HepG2 (cell line): Measurements from ENCODE around the gene DGAT2. TPM values are rescaled to one million over a fixed set of nuclear protein-coding genes. Genes with fewer than 3 reads are reported as not detected.
A peak's percentile ranks its signal among the peaks of the same experiment; 100 is the strongest.

Source experiments
- ERF ChIP-seq: IDR thresholded peaks from 2 replicates; pipeline ENCODE4 v1.6.1; 2018; ENCODE audit warnings: missing biosample characterization, missing genetic modification reagents
- HCFC1 ChIP-seq: fragments of 150-350 bp; IDR thresholded peaks from 2 replicates; pipeline ENCODE4 v1.6.1; 2014; ENCODE audit warnings: low read depth, low read length
- KMT2B ChIP-seq: IDR thresholded peaks from 2 replicates; pipeline ENCODE4 v1.6.1; 2016; ENCODE audit warnings: missing genetic modification reagents, missing compliant biosample characterization
- NONO ChIP-seq, 2 experiments: fragments of 450-650 bp in 1 of 2; sonication (generic) in 1 of 2; formaldehyde crosslinking in 1 of 2; IDR thresholded peaks in 1 of 2; conservative IDR thresholded peaks in 1 of 2; 2 replicates each; pipeline versions ENCODE4 v1.6.1 to v1.8.0; 2017 to 2022; ENCODE audit warnings: mild to moderate bottlenecking in 1 of 2, missing genetic modification reagents in 1 of 2, moderate library complexity in 1 of 2
- PHF21A ChIP-seq: sonication (generic); formaldehyde crosslinking; IDR thresholded peaks from 2 replicates; pipeline ENCODE4 v1.5.0; 2020; ENCODE audit warnings: mild to moderate bottlenecking, missing genetic modification reagents
- POGZ ChIP-seq: sonication (generic); formaldehyde crosslinking; IDR thresholded peaks from 2 replicates; pipeline ENCODE4 v1.4.0; 2020; ENCODE audit warnings: mild to moderate bottlenecking, missing genetic modification reagents
- RORA ChIP-seq: sonication (generic); formaldehyde crosslinking; IDR thresholded peaks from 2 replicates; pipeline ENCODE4 v1.5.0; 2020; ENCODE audit warnings: mild to moderate bottlenecking, missing genetic modification reagents, moderate library complexity
- SIX4 ChIP-seq: sonication (generic); formaldehyde crosslinking; IDR thresholded peaks from 2 replicates; pipeline ENCODE4 v1.4.0; 2020; ENCODE audit warnings: missing genetic modification reagents
- TBP ChIP-seq: sonication (generic); formaldehyde crosslinking; IDR thresholded peaks from 2 replicates; pipeline ENCODE4 v1.5.0; 2020; ENCODE audit warnings: missing genetic modification reagents
- ZBTB7A ChIP-seq: sonication (generic); formaldehyde crosslinking; IDR thresholded peaks from 2 replicates; pipeline ENCODE4 v1.8.0; 2022; ENCODE audit warnings: mild to moderate bottlenecking, missing genetic modification reagents
- ZFY ChIP-seq: sonication (generic); formaldehyde crosslinking; IDR thresholded peaks from 2 replicates; pipeline ENCODE4 v1.4.0; 2020; ENCODE audit warnings: missing genetic modification reagents
- polyA plus RNA-seq, 8 experiments: library from polyadenylated mRNA; depleted of rRNA in 3 of 8; stranded (reverse) in 7 of 8; unstranded in 1 of 8; fragments of >200 nt; fragmentation: Illumina TruSeq in 4 of 8; extraction: Trizol in 4 of 8; gene quantifications; 2 replicates each; pipeline versions ENCODE4 v1.2.1 to v1.2.3, GENCODE V29; 2011 to 2016; ENCODE audit warnings: low read depth in 4 of 8, missing spikeins in 1 of 8, mixed read lengths in 1 of 8; ENCODE audit not compliant: insufficient read depth in 1 of 8
- total RNA-seq, 5 experiments: library from RNA; depleted of rRNA; stranded (reverse); fragments of >200 nt; fragmentation: Illumina TruSeq; extraction: Trizol; gene quantifications; 2 replicates each; pipeline ENCODE4 v1.2.3, GENCODE V29; 2016; ENCODE audit warnings: low read depth in 1 of 5
- TF ChIP-seq, protein P1 (sequence below): sonication (generic); IDR thresholded peaks from 2 replicates; pipeline ENCODE4 v1.6.1; 2016; ENCODE audit warnings: low read depth, borderline replicate concordance
- TF ChIP-seq, protein P2 (sequence below): sonication (generic); formaldehyde crosslinking; IDR thresholded peaks from 2 replicates; pipeline ENCODE4 v1.8.1; 2023; ENCODE audit warnings: missing genetic modification reagents, mild to moderate bottlenecking, borderline replicate concordance
- TF ChIP-seq, protein P3 (sequence below): IDR thresholded peaks from 2 replicates; pipeline ENCODE4 v1.6.1; 2016
- TF ChIP-seq, protein P4 (sequence below): sonication (generic); formaldehyde crosslinking; IDR thresholded peaks from 2 replicates; pipeline ENCODE4 v1.4.0; 2020; ENCODE audit warnings: missing genetic modification reagents
- TF ChIP-seq, protein P5 (sequence below): sonication (generic); formaldehyde crosslinking; IDR thresholded peaks from 2 replicates; pipeline ENCODE4 v1.5.0; 2020; ENCODE audit warnings: mild to moderate bottlenecking, missing genetic modification reagents, borderline replicate concordance

Gene DGAT2
- total and polyA plus RNA-seq, 2 of the 13 experiments (the other 11 are each of a cell fraction or from before 2014, with no cell fraction given): 39.0 to 65.6 TPM

DNA sequence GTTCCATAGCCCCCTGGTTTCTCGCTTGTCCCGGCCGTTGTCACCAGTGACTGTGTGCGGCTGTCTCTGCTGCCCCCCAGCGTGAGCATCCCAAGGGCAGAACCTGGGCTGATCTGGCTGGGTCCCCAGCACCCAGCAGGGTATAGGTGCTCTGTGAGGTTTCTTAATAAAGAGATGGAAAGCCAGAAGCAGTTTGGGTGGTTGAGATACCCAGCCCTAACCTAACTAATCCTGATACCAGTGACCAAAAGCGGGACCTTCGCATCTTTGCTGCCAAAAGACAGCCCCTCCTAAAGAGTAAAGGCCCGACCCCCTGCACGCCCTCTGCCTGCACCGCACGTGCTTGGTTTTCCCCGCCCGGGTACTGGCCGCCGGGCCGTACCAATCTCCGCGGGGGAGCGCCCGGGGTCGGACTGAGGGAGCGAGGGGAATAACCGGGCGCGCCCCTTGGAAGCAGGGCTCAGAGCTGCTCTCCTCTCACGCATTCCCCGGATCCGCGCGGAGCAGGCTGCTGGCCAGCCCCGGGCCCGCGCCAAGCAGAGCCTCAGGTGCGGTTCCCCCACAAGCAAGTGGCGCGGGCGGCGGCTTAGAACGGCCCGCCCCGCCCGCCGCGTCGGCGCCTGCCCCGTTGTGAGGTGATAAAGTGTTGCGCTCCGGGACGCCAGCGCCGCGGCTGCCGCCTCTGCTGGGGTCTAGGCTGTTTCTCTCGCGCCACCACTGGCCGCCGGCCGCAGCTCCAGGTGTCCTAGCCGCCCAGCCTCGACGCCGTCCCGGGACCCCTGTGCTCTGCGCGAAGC lies at the start of gene DGAT2 (continued):
- TF ChIP-seq, protein P1, sequence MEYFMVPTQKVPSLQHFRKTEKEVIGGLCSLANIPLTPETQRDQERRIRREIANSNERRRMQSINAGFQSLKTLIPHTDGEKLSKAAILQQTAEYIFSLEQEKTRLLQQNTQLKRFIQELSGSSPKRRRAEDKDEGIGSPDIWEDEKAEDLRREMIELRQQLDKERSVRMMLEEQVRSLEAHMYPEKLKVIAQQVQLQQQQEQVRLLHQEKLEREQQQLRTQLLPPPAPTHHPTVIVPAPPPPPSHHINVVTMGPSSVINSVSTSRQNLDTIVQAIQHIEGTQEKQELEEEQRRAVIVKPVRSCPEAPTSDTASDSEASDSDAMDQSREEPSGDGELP: no peak; the same call in 1 of the 2 replicates
- TF ChIP-seq ERF (CRISPR knock-in tag) (peak; percentile 71), ZFY (CRISPR knock-in tag) (peak; percentile 73), RORA (CRISPR knock-in tag) (no peak), TBP (CRISPR knock-in tag) (no peak), SIX4 (CRISPR knock-in tag) (no peak), HCFC1 (no peak), ZBTB7A (0 out of 2 replicates have a peak, but pooled peaks have one; percentile 9), NONO (IDR thresholded peaks at IDR 0.05) (no peak), NONO (CRISPR knock-in tag; conservative IDR thresholded peaks at IDR 0.05) (peak; percentile 79; the same call in 1 of the 2 replicates), PHF21A (CRISPR knock-in tag) (peak; percentile 81), KMT2B (CRISPR knock-in tag) (peak; percentile 41), POGZ (no peak)
- TF ChIP-seq, protein P2, sequence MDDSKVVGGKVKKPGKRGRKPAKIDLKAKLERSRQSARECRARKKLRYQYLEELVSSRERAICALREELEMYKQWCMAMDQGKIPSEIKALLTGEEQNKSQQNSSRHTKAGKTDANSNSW (CRISPR knock-in tag): peak; percentile 84; the same call in 1 of the 2 replicates
- TF ChIP-seq, protein P3, sequence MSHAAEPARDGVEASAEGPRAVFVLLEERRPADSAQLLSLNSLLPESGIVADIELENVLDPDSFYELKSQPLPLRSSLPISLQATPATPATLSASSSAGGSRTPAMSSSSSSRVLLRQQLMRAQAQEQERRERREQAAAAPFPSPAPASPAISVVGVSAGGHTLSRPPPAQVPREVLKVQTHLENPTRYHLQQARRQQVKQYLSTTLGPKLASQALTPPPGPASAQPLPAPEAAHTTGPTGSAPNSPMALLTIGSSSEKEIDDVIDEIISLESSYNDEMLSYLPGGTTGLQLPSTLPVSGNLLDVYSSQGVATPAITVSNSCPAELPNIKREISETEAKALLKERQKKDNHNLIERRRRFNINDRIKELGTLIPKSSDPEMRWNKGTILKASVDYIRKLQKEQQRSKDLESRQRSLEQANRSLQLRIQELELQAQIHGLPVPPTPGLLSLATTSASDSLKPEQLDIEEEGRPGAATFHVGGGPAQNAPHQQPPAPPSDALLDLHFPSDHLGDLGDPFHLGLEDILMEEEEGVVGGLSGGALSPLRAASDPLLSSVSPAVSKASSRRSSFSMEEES (CRISPR knock-in tag): no peak
- TF ChIP-seq, protein P4, sequence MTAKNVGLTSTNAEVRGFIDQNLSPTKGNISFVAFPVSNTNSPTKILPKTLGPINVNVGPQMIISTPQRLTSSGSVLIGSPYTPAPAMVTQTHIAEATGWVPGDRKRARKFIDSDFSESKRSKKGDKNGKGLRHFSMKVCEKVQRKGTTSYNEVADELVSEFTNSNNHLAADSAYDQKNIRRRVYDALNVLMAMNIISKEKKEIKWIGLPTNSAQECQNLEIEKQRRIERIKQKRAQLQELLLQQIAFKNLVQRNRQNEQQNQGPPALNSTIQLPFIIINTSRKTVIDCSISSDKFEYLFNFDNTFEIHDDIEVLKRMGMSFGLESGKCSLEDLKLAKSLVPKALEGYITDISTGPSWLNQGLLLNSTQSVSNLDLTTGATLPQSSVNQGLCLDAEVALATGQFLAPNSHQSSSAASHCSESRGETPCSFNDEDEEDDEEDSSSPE: peak; percentile 92
- TF ChIP-seq, protein P5, sequence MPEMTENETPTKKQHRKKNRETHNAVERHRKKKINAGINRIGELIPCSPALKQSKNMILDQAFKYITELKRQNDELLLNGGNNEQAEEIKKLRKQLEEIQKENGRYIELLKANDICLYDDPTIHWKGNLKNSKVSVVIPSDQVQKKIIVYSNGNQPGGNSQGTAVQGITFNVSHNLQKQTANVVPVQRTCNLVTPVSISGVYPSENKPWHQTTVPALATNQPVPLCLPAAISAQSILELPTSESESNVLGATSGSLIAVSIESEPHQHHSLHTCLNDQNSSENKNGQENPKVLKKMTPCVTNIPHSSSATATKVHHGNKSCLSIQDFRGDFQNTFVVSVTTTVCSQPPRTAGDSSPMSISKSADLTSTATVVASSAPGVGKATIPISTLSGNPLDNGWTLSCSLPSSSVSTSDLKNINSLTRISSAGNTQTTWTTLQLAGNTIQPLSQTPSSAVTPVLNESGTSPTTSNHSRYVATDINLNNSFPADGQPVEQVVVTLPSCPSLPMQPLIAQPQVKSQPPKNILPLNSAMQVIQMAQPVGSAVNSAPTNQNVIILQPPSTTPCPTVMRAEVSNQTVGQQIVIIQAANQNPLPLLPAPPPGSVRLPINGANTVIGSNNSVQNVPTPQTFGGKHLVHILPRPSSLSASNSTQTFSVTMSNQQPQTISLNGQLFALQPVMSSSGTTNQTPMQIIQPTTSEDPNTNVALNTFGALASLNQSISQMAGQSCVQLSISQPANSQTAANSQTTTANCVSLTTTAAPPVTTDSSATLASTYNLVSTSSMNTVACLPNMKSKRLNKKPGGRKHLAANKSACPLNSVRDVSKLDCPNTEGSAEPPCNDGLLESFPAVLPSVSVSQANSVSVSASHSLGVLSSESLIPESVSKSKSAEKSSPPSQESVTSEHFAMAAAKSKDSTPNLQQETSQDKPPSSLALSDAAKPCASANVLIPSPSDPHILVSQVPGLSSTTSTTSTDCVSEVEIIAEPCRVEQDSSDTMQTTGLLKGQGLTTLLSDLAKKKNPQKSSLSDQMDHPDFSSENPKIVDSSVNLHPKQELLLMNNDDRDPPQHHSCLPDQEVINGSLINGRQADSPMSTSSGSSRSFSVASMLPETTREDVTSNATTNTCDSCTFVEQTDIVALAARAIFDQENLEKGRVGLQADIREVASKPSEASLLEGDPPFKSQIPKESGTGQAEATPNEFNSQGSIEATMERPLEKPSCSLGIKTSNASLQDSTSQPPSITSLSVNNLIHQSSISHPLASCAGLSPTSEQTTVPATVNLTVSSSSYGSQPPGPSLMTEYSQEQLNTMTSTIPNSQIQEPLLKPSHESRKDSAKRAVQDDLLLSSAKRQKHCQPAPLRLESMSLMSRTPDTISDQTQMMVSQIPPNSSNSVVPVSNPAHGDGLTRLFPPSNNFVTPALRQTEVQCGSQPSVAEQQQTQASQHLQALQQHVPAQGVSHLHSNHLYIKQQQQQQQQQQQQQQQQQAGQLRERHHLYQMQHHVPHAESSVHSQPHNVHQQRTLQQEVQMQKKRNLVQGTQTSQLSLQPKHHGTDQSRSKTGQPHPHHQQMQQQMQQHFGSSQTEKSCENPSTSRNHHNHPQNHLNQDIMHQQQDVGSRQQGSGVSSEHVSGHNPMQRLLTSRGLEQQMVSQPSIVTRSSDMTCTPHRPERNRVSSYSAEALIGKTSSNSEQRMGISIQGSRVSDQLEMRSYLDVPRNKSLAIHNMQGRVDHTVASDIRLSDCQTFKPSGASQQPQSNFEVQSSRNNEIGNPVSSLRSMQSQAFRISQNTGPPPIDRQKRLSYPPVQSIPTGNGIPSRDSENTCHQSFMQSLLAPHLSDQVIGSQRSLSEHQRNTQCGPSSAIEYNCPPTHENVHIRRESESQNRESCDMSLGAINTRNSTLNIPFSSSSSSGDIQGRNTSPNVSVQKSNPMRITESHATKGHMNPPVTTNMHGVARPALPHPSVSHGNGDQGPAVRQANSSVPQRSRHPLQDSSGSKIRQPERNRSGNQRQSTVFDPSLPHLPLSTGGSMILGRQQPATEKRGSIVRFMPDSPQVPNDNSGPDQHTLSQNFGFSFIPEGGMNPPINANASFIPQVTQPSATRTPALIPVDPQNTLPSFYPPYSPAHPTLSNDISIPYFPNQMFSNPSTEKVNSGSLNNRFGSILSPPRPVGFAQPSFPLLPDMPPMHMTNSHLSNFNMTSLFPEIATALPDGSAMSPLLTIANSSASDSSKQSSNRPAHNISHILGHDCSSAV (CRISPR knock-in tag): peak; percentile 48; the same call in 1 of the 2 replicates
